HepG2 (cell line): Measurements from ENCODE around the gene ZNF541. TPM values are rescaled to one million over a fixed set of nuclear protein-coding genes. Genes with fewer than 3 reads are reported as not detected.

Experiments
- ATF2 ChIP-seq: sonication (generic); formaldehyde crosslinking; IDR thresholded peaks from 2 replicates; pipeline ENCODE4 v1.4.0; 2020; ENCODE audit warnings: missing genetic modification reagents
- CEBPB ChIP-seq: IDR thresholded peaks from 2 replicates; pipeline ENCODE4 v1.6.1; 2011; ENCODE audit warnings: low read depth, low read length, improper control_type of control experiment, borderline replicate concordance
- DZIP1 ChIP-seq: sonication (generic); formaldehyde crosslinking; IDR thresholded peaks from 2 replicates; pipeline ENCODE4 v1.5.0; 2020; ENCODE audit warnings: mild to moderate bottlenecking, missing genetic modification reagents
- FOXO1 ChIP-seq: sonication (generic); formaldehyde crosslinking; IDR thresholded peaks from 2 replicates; pipeline ENCODE4 v1.4.0; 2020; ENCODE audit warnings: missing genetic modification reagents
- GPN1 ChIP-seq: sonication (generic); formaldehyde crosslinking; IDR thresholded peaks from 2 replicates; pipeline ENCODE4 v1.5.1; 2020; ENCODE audit warnings: missing genetic modification reagents, borderline replicate concordance
- GTF3A ChIP-seq: sonication (generic); formaldehyde crosslinking; conservative IDR thresholded peaks from 2 replicates; pipeline ENCODE4 v1.4.0; 2020; ENCODE audit warnings: mild to moderate bottlenecking, missing genetic modification reagents
- HBP1 ChIP-seq: IDR thresholded peaks from 2 replicates; pipeline ENCODE4 v1.6.1; 2016; ENCODE audit warnings: low read depth, control low read depth
- HOXA3 ChIP-seq: sonication (generic); formaldehyde crosslinking; IDR thresholded peaks from 2 replicates; pipeline ENCODE4 v1.5.0; 2020; ENCODE audit warnings: missing genetic modification reagents
- JUN ChIP-seq: sonication (generic); formaldehyde crosslinking; IDR thresholded peaks from 2 replicates; pipeline ENCODE4 v1.4.0; 2020; ENCODE audit warnings: mild to moderate bottlenecking, missing genetic modification reagents
- KAT7 ChIP-seq: IDR thresholded peaks from 2 replicates; pipeline ENCODE4 v1.6.1; 2018; ENCODE audit warnings: borderline replicate concordance, missing compliant biosample characterization
- KLF13 ChIP-seq: sonication (generic); formaldehyde crosslinking; IDR thresholded peaks from 2 replicates; pipeline ENCODE4 v1.4.0; 2020; ENCODE audit warnings: mild to moderate bottlenecking, missing genetic modification reagents
- NFATC3 ChIP-seq: sonication (generic); formaldehyde crosslinking; IDR thresholded peaks from 2 replicates; pipeline ENCODE4 v1.5.1; 2020; ENCODE audit warnings: mild to moderate bottlenecking, missing genetic modification reagents
- NFKBIZ ChIP-seq: IDR thresholded peaks from 2 replicates; pipeline ENCODE4 v1.6.1; 2018; ENCODE audit warnings: missing genetic modification reagents, missing compliant biosample characterization
- NPAS2 ChIP-seq: sonication (generic); formaldehyde crosslinking; IDR thresholded peaks from 2 replicates; pipeline ENCODE4 v1.8.0; 2022; ENCODE audit warnings: mild to moderate bottlenecking, missing genetic modification reagents, borderline replicate concordance
- PREB ChIP-seq: sonication (generic); formaldehyde crosslinking; IDR thresholded peaks from 2 replicates; pipeline ENCODE4 v1.4.0; 2020; ENCODE audit warnings: missing genetic modification reagents
- RBM22 ChIP-seq: fragments of 200-400 bp; formaldehyde crosslinking; optimal IDR thresholded peaks from 2 replicates; pipeline ENCODE3; 2017; ENCODE audit warnings: mild to moderate bottlenecking, low read length, moderate library complexity
- ZFP36L2 ChIP-seq: sonication (generic); formaldehyde crosslinking; IDR thresholded peaks from 2 replicates; pipeline ENCODE4 v1.4.0; 2020; ENCODE audit warnings: missing genetic modification reagents
- ZNF224 ChIP-seq: sonication (generic); formaldehyde crosslinking; IDR thresholded peaks from 2 replicates; pipeline ENCODE4 v1.5.0; 2020; ENCODE audit warnings: mild to moderate bottlenecking, missing genetic modification reagents
- ZNF557 ChIP-seq: sonication (generic); formaldehyde crosslinking; IDR thresholded peaks from 2 replicates; pipeline ENCODE4 v1.4.0; 2020; ENCODE audit warnings: missing genetic modification reagents
- ZNF766 ChIP-seq: sonication (generic); formaldehyde crosslinking; IDR thresholded peaks from 2 replicates; pipeline ENCODE4 v1.5.0; 2020; ENCODE audit warnings: missing genetic modification reagents, borderline replicate concordance
- ZNF784 ChIP-seq: sonication (generic); formaldehyde crosslinking; IDR thresholded peaks from 2 replicates; pipeline ENCODE4 v1.5.1; 2020; ENCODE audit warnings: missing genetic modification reagents, mild to moderate bottlenecking, borderline replicate concordance
- ZNF878 ChIP-seq: sonication (generic); formaldehyde crosslinking; IDR thresholded peaks from 2 replicates; pipeline ENCODE4 v1.8.1; 2023; ENCODE audit warnings: mild to moderate bottlenecking, missing genetic modification reagents, moderate library complexity
- ZNF879 ChIP-seq: sonication (generic); formaldehyde crosslinking; IDR thresholded peaks from 2 replicates; pipeline ENCODE4 v1.8.1; 2023; ENCODE audit warnings: missing genetic modification reagents
- polyA plus RNA-seq, 8 experiments: library from polyadenylated mRNA; depleted of rRNA in 3 of 8; stranded (reverse) in 7 of 8; unstranded in 1 of 8; fragments of >200 nt; fragmentation: Illumina TruSeq in 4 of 8; extraction: Trizol in 4 of 8; gene quantifications; 2 replicates each; pipeline versions ENCODE4 v1.2.1 to v1.2.3, GENCODE V29; 2011 to 2016; ENCODE audit warnings: low read depth in 4 of 8, missing spikeins in 1 of 8, mixed read lengths in 1 of 8; ENCODE audit not compliant: insufficient read depth in 1 of 8
- total RNA-seq, 5 experiments: library from RNA; depleted of rRNA; stranded (reverse); fragments of >200 nt; fragmentation: Illumina TruSeq; extraction: Trizol; gene quantifications; 2 replicates each; pipeline ENCODE4 v1.2.3, GENCODE V29; 2016; ENCODE audit warnings: low read depth in 1 of 5

ZNF541 gene
- total and polyA plus RNA-seq, 2 of the 13 experiments (the other 11 are each of a cell fraction or from before 2014, with no cell fraction given), result 0.03 to 0.04 TPM

GRCh38 chr19:47609906-47610894, 37.3 kb upstream of the ZNF541 start (continued):
- TF ChIP-seq ZNF878, result no peak
- no peak for TF ChIP-seq KLF13 (CRISPR knock-in tag)
- TF ChIP-seq RBM22, result no peak
- no peak for TF ChIP-seq PREB (CRISPR knock-in tag)
- TF ChIP-seq HOXA3 (CRISPR knock-in tag), result no peak; the same call in 1 of the 2 replicates
- TF ChIP-seq CEBPB, result no peak
- no peak for TF ChIP-seq ATF2
- no peak for TF ChIP-seq NFKBIZ
- no peak for TF ChIP-seq GPN1
- no peak for TF ChIP-seq NPAS2 (CRISPR knock-in tag)
- TF ChIP-seq JUN (CRISPR knock-in tag), result no peak
- 0 out of 2 replicates have a peak, but pooled peaks have one; percentile 40 for TF ChIP-seq KAT7
- TF ChIP-seq NFATC3, result no peak
- no peak for TF ChIP-seq ZNF224
- TF ChIP-seq FOXO1, result no peak
- 0 out of 2 replicates have a peak, but pooled peaks have one; percentile 49 for TF ChIP-seq HBP1 (CRISPR knock-in tag)
- TF ChIP-seq ZNF557 (CRISPR knock-in tag), result no peak
- TF ChIP-seq ZNF766 (CRISPR knock-in tag), result no peak
- no peak for TF ChIP-seq ZNF879 (CRISPR knock-in tag)
- no peak for TF ChIP-seq DZIP1
- TF ChIP-seq GTF3A, result no peak
- no peak for TF ChIP-seq ZFP36L2
- no peak for TF ChIP-seq ZNF784
